ENCODE measurements around the gene PFDN1. TPM values are rescaled to one million over a fixed set of nuclear protein-coding genes. Genes with fewer than 3 reads are reported as not detected.

PFDN1 gene
- total RNA-seq, 1 experiment from 2014 or later: 54.4 TPM

GRCh38 chr5:140252470-140253126 lies 50.3 kb downstream of the PFDN1 start:
- DNase-seq (ENCODE audit: low read depth, low spot score) (no peak), ATAC-seq (no peak)
- TF ChIP-seq POLR2AphosphoS5 (IDR thresholded peaks at IDR 0.05; ENCODE audit: low read depth, low read length) (no peak), CTCF (IDR thresholded peaks at IDR 0.05) (no peak), SIN3A (IDR thresholded peaks at IDR 0.05; ENCODE audit: borderline replicate concordance, insufficient read depth, low read depth, low read length) (no peak), TCF7L2 (IDR thresholded peaks at IDR 0.05; ENCODE audit: low read depth, low read length) (no peak)
- TF ChIP-seq, protein P1, sequence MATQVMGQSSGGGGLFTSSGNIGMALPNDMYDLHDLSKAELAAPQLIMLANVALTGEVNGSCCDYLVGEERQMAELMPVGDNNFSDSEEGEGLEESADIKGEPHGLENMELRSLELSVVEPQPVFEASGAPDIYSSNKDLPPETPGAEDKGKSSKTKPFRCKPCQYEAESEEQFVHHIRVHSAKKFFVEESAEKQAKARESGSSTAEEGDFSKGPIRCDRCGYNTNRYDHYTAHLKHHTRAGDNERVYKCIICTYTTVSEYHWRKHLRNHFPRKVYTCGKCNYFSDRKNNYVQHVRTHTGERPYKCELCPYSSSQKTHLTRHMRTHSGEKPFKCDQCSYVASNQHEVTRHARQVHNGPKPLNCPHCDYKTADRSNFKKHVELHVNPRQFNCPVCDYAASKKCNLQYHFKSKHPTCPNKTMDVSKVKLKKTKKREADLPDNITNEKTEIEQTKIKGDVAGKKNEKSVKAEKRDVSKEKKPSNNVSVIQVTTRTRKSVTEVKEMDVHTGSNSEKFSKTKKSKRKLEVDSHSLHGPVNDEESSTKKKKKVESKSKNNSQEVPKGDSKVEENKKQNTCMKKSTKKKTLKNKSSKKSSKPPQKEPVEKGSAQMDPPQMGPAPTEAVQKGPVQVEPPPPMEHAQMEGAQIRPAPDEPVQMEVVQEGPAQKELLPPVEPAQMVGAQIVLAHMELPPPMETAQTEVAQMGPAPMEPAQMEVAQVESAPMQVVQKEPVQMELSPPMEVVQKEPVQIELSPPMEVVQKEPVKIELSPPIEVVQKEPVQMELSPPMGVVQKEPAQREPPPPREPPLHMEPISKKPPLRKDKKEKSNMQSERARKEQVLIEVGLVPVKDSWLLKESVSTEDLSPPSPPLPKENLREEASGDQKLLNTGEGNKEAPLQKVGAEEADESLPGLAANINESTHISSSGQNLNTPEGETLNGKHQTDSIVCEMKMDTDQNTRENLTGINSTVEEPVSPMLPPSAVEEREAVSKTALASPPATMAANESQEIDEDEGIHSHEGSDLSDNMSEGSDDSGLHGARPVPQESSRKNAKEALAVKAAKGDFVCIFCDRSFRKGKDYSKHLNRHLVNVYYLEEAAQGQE (IDR thresholded peaks at IDR 0.05; ENCODE audit: insufficient read depth in 1 of 2, low read depth in 2 of 2, low read length in 1 of 2): no peak
- peaks cover 10% of the 10 kb centered on the region; the same call in 1 of the 2 replicates for H3K4me1 ChIP-seq (ENCODE audit: control insufficient read depth, insufficient read depth, low read length)
- no peaks in the 10 kb centered on the region for H3K36me3 ChIP-seq (ENCODE audit: control insufficient read depth, insufficient read depth, low read length)
- intact Hi-C loops (cut with micrococcal nuclease; ENCODE audit: unreplicated experiment) (no loop called here), in situ Hi-C loops (cut with HindIII; ENCODE audit: low pct_unique_long_range_greater_than_20kb, low sequenced_read_pairs) (no loop called here)
- no peaks in the 10 kb centered on the region for H3K9me3 ChIP-seq (ENCODE audit: control insufficient read depth, insufficient read depth, low read depth, low read length)
- H3K27ac ChIP-seq (ENCODE audit: low read length): peak overlapping the region; percentile 1; the same call in 1 of the 2 replicates
- no peak overlapping the region for H3K4me3 ChIP-seq (ENCODE audit: low read depth in 2 of 2, low read length in 2 of 2)
- POLR2A ChIA-PET: no interaction called here
- H3K27me3 ChIP-seq (ENCODE audit: control insufficient read depth, insufficient read depth, low read length): no peaks in the 10 kb centered on the region
- BruUV-seq (replicated peaks): no TSS peak
- CTCF ChIA-PET: interaction anchor here (0.6 kb wide), 1 partner anchor 10 kb away, joined by 6 read pairs; no protein-coding TSS in a partner anchor

- no peak overlapping the region for H3K4me3 ChIP-seq (ENCODE audit: low read depth in 2 of 2, low read length in 2 of 2)
- no TSS peak for BruUV-seq (replicated peaks)
- TF ChIP-seq CTCF (IDR thresholded peaks at IDR 0.05) (no peak), SIN3A (IDR thresholded peaks at IDR 0.05; ENCODE audit: borderline replicate concordance, insufficient read depth, low read depth, low read length) (no peak), TCF7L2 (IDR thresholded peaks at IDR 0.05; ENCODE audit: low read depth, low read length) (no peak), POLR2AphosphoS5 (IDR thresholded peaks at IDR 0.05; ENCODE audit: low read depth, low read length) (no peak)
- TF ChIP-seq, protein P1 (IDR thresholded peaks at IDR 0.05; ENCODE audit: insufficient read depth in 1 of 2, low read depth in 2 of 2, low read length in 1 of 2): no peak
- POLR2A ChIA-PET: no interaction called here
- H3K4me1 ChIP-seq (ENCODE audit: control insufficient read depth, insufficient read depth, low read length): peaks cover 15% of the 10 kb centered on the region
- H3K27me3 ChIP-seq (ENCODE audit: control insufficient read depth, insufficient read depth, low read length): no peaks in the 10 kb centered on the region
- in situ Hi-C loops (cut with HindIII; ENCODE audit: low pct_unique_long_range_greater_than_20kb, low sequenced_read_pairs): no loop called here
- CTCF ChIA-PET: interaction anchor here (0.7 kb wide), 1 partner anchor 101 kb away, joined by 3 read pairs; no protein-coding TSS in a partner anchor
- H3K36me3 ChIP-seq (ENCODE audit: control insufficient read depth, insufficient read depth, low read length): no peaks in the 10 kb centered on the region
- DNase-seq (ENCODE audit: low read depth, low spot score): peak; percentile 82
- no peak overlapping the region; the same call in 1 of the 2 replicates for H3K27ac ChIP-seq (ENCODE audit: low read length)
- H3K9me3 ChIP-seq (ENCODE audit: control insufficient read depth, insufficient read depth, low read depth, low read length): no peaks in the 10 kb centered on the region
- ATAC-seq: peak; percentile 76
- intact Hi-C loops (cut with micrococcal nuclease; ENCODE audit: unreplicated experiment): no loop called here
Observed at GRCh38 chr5:140251527-140251973, 51.4 kb downstream of the PFDN1 start.
